GM23338 (cell line): ENCODE results near the gene CTNNA2. TPM values are rescaled to one million over a fixed set of nuclear protein-coding genes. Genes with fewer than 3 reads are reported as not detected.

Experiments
- ATAC-seq: fragments of 200-7000 bp; cut with Tn5 transposase; 3 replicates; pipeline ENCODE4 v1.9.1; 2020
- DNase-seq: peaks from one replicate; pipeline ENCODE4 v3.0.0-alpha.2; 2015; ENCODE audit warnings: low spot score
- H2AFZ ChIP-seq: fragments of 200-600 bp; sonication (generic); 2 replicates; pipeline ENCODE4 v1.8.0; 2016; ENCODE audit warnings: antibody characterized with exemption, mild to moderate bottlenecking, moderate library complexity
- H3F3A ChIP-seq: fragments of 200-600 bp; sonication (generic); replicated peaks from 2 replicates; pipeline ENCODE4 v1.8.0; 2017; ENCODE audit warnings: antibody characterized with exemption, mixed run types, low read depth
- H3K27ac ChIP-seq: fragments of 200-600 bp; sonication (generic); 2 replicates; pipeline ENCODE4 v1.6.1; 2016; ENCODE audit warnings: low read depth
- H3K27me3 ChIP-seq: fragments of 200-600 bp; sonication (generic); 2 replicates; pipeline ENCODE4 v1.8.0; 2016; ENCODE audit warnings: mild to moderate bottlenecking, mixed run types, moderate library complexity; ENCODE audit not compliant: insufficient read depth
- H3K36me3 ChIP-seq: fragments of 200-600 bp; sonication (generic); 2 replicates; pipeline ENCODE4 v1.8.0; 2016; ENCODE audit warnings: mild to moderate bottlenecking; ENCODE audit not compliant: insufficient read depth
- H3K4me1 ChIP-seq: fragments of 200-600 bp; sonication (generic); 2 replicates; pipeline ENCODE4 v1.8.0; 2016; ENCODE audit warnings: mild to moderate bottlenecking, moderate library complexity; ENCODE audit not compliant: insufficient read depth
- H3K4me2 ChIP-seq: fragments of 200-600 bp; sonication (generic); 2 replicates; pipeline ENCODE4 v1.7.1; 2017; ENCODE audit warnings: mixed run types
- H3K4me3 ChIP-seq: fragments of 200-600 bp; sonication (generic); 2 replicates; pipeline ENCODE4 v1.6.1; 2016; ENCODE audit warnings: mixed run types
- H3K79me2 ChIP-seq: fragments of 200-600 bp; sonication (generic); replicated peaks from 2 replicates; pipeline ENCODE4 v1.8.0; 2017; ENCODE audit warnings: mild to moderate bottlenecking; ENCODE audit not compliant: insufficient read depth
- H3K9me2 ChIP-seq: fragments of 200-600 bp; sonication (generic); 2 replicates; pipeline ENCODE4 v1.8.0; 2017; ENCODE audit not compliant: insufficient read depth
- H4K20me1 ChIP-seq: fragments of 200-600 bp; sonication (generic); replicated peaks from 2 replicates; pipeline ENCODE4 v1.8.0; 2017; ENCODE audit warnings: mild to moderate bottlenecking; ENCODE audit not compliant: insufficient read depth
- H3K27ac Mint-ChIP-seq: 2 replicates; pipeline ENCODE4 v1.8.0; 2020; ENCODE audit warnings: inconsistent platforms, mild to moderate bottlenecking, moderate library complexity, mixed read lengths
- H3K27me3 Mint-ChIP-seq: 3 replicates; pipeline ENCODE4 v1.8.0; 2022; ENCODE audit warnings: low read depth, mild to moderate bottlenecking, moderate library complexity, mixed read lengths, inconsistent platforms; ENCODE audit not compliant: insufficient read depth, poor library complexity
- H3K36me3 Mint-ChIP-seq: 3 replicates; pipeline ENCODE4 v1.8.0; 2021; ENCODE audit warnings: low read depth, mild to moderate bottlenecking, inconsistent platforms, moderate library complexity, mixed read lengths
- H3K4me1 Mint-ChIP-seq: 3 replicates; pipeline ENCODE4 v1.8.0; 2020; ENCODE audit warnings: mild to moderate bottlenecking, inconsistent platforms, mixed read lengths
- H3K4me3 Mint-ChIP-seq: 3 replicates; pipeline ENCODE4 v1.8.0; 2021; ENCODE audit warnings: moderate library complexity, mild to moderate bottlenecking, inconsistent platforms, mixed read lengths
- H3K9me3 Mint-ChIP-seq: 3 replicates; pipeline ENCODE4 v1.8.0; 2020; ENCODE audit warnings: moderate library complexity, mild to moderate bottlenecking, inconsistent platforms, mixed read lengths
- CREB1 ChIP-seq: fragments of 250-450 bp; sonication (Bioruptor Pico); IDR thresholded peaks from 2 replicates; pipeline ENCODE4 v1.5.0; 2020; ENCODE audit warnings: low read depth, mild to moderate bottlenecking, moderate library complexity
- CTCF ChIP-seq, 2 experiments: fragments of 200-600 bp in 1 of 2; sonication (generic) in 1 of 2; conservative IDR thresholded peaks; 2 replicates each; pipeline versions ENCODE4 v1.5.1 to v1.6.1; 2016 to 2017; ENCODE audit warnings: antibody characterized with exemption in 2 of 2, low read depth in 2 of 2, mild to moderate bottlenecking in 2 of 2, moderate library complexity in 1 of 2
- EZH2 ChIP-seq: fragments of 200-600 bp; sonication (generic); IDR thresholded peaks from one replicate; pipeline ENCODE4 v1.8.0; 2017; ENCODE audit warnings: antibody characterized with exemption, mild to moderate bottlenecking, low read depth; ENCODE audit not compliant: unreplicated experiment
- EZH2phosphoT487 ChIP-seq: fragments of 200-600 bp; sonication (generic); IDR thresholded peaks from one replicate; pipeline ENCODE4 v1.8.1; 2018; ENCODE audit warnings: antibody characterized with exemption; ENCODE audit not compliant: unreplicated experiment
- JUNB ChIP-seq: IDR thresholded peaks from one replicate; pipeline ENCODE4 v1.6.1; 2016; ENCODE audit warnings: antibody characterized with exemption; ENCODE audit not compliant: unreplicated experiment
- NANOG ChIP-seq: IDR thresholded peaks from 2 replicates; pipeline ENCODE4 v1.6.1; 2016; ENCODE audit warnings: antibody characterized with exemption, borderline replicate concordance
- POLR2AphosphoS5 ChIP-seq: IDR thresholded peaks from 2 replicates; pipeline ENCODE4 v1.6.1; 2016; ENCODE audit warnings: antibody characterized with exemption, low read depth
- REST ChIP-seq: IDR thresholded peaks from one replicate; pipeline ENCODE4 v1.6.1; 2018; ENCODE audit warnings: antibody characterized with exemption; ENCODE audit not compliant: unreplicated experiment
- STAT1 ChIP-seq: IDR thresholded peaks from one replicate; pipeline ENCODE4 v1.6.1; 2016; ENCODE audit warnings: antibody characterized with exemption; ENCODE audit not compliant: unreplicated experiment
- ZNF114 ChIP-seq: fragments of 250-450 bp; sonication (Bioruptor Pico); IDR thresholded peaks from 2 replicates; pipeline ENCODE4 v1.5.0; 2020; ENCODE audit warnings: mild to moderate bottlenecking, moderate library complexity
- ZNF331 ChIP-seq: fragments of 250-450 bp; sonication (Bioruptor Pico); IDR thresholded peaks from 2 replicates; pipeline ENCODE4 v1.5.0; 2020; ENCODE audit warnings: low read depth, mild to moderate bottlenecking, moderate library complexity
- ZNF462 ChIP-seq: fragments of 250-450 bp; sonication (Bioruptor Pico); IDR thresholded peaks from 2 replicates; pipeline ENCODE4 v1.5.0; 2020; ENCODE audit warnings: mild to moderate bottlenecking, moderate library complexity
- polyA plus RNA-seq: library from polyadenylated mRNA; unstranded; fragments of >200 nt; fragmentation: Nextera tagmentation; extraction: Ambion mirVana; gene quantifications from 2 replicates; pipeline ENCODE4 v1.2.1, GENCODE V29; 2016
- total RNA-seq: library from RNA; depleted of rRNA; stranded (reverse); fragments of >200 nt; shearing (Covaris generic); gene quantifications from 2 replicates; pipeline ENCODE4 v1.2.3, GENCODE V29; 2014
- TF ChIP-seq, protein P1 (sequence below): IDR thresholded peaks from 2 replicates; pipeline ENCODE4 v1.6.1; 2016; ENCODE audit warnings: antibody characterized with exemption

Gene CTNNA2
- total and polyA plus RNA-seq, 2 experiments from 2014 or later: 6.4 to 15.6 TPM

DNA sequence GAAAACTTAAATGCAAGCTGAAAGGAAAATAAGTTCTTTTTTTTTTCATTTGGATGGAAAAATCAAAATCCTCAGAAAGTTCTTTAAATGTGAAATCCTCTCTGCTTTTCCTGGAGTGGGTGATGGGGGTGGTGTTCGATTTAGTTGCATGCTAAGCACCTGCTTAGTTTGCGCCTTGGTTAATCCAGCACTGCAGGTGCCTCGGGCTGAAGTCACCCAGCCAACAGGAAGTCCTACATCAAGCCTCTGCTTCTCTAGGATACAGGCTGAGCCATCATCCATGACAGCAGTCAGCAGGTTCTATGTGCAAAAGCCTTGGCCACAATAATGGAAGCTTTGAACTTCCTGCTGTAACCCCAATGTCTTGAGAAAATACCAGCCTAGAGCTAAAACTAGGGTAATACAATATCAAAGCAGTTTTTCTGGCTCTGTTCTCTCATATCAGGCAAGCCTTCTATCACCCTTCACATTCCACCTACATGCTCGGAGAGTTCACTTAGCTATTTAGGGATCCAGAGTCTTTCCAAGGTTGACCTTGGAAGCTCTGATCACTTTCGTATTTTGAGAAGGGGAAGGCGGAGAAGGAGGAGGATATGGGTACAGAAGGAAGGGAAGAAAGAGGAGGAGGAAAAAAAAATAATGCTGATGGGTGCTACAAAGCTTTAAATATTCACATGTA, 907.8 kb downstream of the CTNNA2 start:
- Histone ChIP-seq H3K4me3 (no peak overlapping the region), H4K20me1 (no peaks in the 10 kb centered on the region), H3F3A (no peaks in the 10 kb centered on the region), H3K9me2 (no peaks in the 10 kb centered on the region), H3K36me3 (no peaks in the 10 kb centered on the region), H3K4me1 (no peaks in the 10 kb centered on the region), H3K27me3 (no peaks in the 10 kb centered on the region), H3K27ac (no peak overlapping the region), H2AFZ (no peak overlapping the region), H3K79me2 (no peaks in the 10 kb centered on the region), H3K4me2 (no peak overlapping the region)
- no peaks in the 10 kb centered on the region for H3K9me3 Mint-ChIP-seq
- peaks cover 7% of the 10 kb centered on the region for H3K4me1 Mint-ChIP-seq
- H3K27me3 Mint-ChIP-seq: no peaks in the 10 kb centered on the region
- H3K36me3 Mint-ChIP-seq: no peaks in the 10 kb centered on the region
- H3K27ac Mint-ChIP-seq: no peak overlapping the region
- DNase-seq (no peak), ATAC-seq (no peak)
- TF ChIP-seq CTCF (conservative IDR thresholded peaks at IDR 0.05; ENCODE audit: low read depth in 2 of 2) (no peak), CREB1 (CRISPR knock-in tag) (no peak), NANOG (no peak), EZH2phosphoT487 (no peak), JUNB (no peak), EZH2 (no peak), ZNF114 (CRISPR knock-in tag) (no peak), POLR2AphosphoS5 (no peak), REST (no peak), ZNF462 (no peak), STAT1 (no peak), ZNF331 (CRISPR knock-in tag) (no peak)
- TF ChIP-seq, protein P1, sequence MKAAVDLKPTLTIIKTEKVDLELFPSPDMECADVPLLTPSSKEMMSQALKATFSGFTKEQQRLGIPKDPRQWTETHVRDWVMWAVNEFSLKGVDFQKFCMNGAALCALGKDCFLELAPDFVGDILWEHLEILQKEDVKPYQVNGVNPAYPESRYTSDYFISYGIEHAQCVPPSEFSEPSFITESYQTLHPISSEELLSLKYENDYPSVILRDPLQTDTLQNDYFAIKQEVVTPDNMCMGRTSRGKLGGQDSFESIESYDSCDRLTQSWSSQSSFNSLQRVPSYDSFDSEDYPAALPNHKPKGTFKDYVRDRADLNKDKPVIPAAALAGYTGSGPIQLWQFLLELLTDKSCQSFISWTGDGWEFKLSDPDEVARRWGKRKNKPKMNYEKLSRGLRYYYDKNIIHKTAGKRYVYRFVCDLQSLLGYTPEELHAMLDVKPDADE: no peak
- H3K4me3 Mint-ChIP-seq: no peak overlapping the region
